Measurements from ENCODE around the gene RASGRP4.
"Not testable (repeated sequence)": the region's sequence is repeated elsewhere in the genome, so short reads cannot be mapped to it uniquely, and the experiment has no call there.

RASGRP4 gene

DNA sequence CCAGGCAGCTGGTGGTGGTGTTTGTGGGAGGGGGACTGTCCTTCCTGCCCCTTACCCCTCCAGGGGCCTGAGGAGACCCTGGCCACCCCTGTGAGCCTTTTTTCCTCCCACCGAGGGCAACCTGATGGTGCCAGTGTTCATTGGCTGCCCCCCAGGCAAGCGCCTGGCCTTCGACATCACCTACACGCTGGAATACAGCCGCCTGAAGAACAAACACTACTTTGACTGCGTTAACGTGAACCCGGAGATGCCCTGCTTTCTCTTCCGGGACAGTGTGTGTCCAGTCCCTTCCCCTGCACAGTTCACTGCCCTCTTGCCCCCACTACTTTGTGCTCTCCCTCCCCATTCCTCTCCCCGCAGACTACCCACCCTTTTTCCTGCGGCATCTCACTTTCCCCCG, 59.0 kb downstream of the RASGRP4 start:
- DNase-seq: no peak

GRCh38 chr19:38362946-38363688, 62.9 kb downstream of the RASGRP4 start:
- DNase-seq: not testable (repeated sequence)

- DNase-seq: peak; percentile 79
These were observed 63.7 kb downstream of the RASGRP4 start for GRCh38 chr19:38362076-38362945.

GRCh38 chr19:38361633-38362075, 64.4 kb downstream of the RASGRP4 start:
- peak; percentile 74 for DNase-seq

DNA sequence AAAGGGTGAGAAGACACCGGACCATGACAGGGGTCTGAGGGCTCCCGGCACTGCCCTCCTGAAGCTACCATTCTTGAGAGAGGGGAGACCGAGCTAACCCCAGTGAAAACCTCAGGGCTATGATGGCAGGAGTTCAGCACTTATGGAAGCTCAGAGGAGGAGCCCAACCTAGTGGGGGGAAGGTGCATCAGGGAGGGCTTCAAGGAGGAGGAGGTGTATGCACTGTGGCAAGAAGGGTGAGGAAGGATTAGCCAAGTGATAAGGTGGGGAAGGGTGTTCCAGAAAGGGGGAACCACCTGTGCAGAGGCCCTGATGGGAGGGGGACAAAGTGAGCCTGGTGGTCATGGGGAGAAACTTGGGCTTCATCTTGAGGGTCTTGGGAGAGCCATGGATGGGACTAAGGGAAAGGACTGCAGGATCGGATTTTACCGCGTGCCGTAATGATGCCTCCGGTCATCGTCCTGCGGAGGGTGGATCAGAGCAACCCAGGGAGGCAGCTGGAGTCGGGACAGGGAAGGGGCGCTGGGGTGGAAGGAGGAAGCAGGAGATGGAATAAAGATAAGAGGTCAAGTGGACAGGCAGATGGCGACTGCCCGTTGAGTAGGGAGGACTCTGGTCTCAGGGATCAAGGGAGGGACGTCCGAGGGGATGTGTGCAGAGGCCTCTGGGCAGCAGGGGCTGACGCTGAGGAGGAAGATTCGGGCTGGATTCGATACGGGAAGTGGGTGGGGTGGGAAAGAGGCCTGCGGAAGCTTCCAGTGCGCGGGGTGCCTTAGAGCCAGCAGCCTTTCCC, 65.0 kb downstream of the RASGRP4 start:
- DNase-seq: no peak

- no peak for DNase-seq
These were observed 65.7 kb downstream of the RASGRP4 start for GRCh38 chr19:38360351-38360750.

DNA sequence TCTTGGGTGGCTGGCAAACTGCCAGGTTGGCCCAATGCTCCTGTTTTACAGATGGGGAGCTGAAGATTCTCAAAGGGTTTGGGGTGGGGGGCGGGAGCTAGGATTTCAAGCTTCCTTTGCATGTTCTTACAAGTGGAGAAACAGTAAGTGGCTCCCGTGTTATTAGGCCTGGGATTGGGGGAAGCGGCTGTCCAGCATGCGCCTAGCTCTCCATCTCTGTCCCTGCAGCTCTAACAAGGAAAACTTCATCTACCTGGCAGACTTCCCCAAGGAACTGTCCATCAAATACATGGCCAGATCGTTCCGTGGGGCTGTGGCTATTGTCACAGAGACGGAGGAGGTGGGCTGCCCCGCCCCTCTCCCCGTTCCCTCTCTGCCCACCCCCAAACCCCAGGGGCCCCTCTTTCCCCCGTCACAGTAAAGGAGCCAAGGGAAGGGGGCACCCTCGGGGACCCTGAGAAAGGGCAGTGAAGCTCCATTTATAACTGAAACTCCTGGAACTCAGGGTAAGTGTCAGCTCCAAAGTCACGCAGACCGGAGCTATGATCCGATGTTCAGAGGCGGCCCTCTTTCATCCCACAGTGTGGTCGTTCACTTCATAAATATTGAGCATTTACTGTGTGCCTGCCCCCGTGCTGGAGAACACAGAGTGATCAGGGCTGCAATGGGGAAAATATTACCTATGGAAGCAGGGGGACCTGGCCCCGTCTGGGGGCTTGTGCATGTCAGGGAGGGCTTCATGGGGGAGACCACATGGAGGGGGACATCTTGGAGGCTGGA, 66.6 kb downstream of the RASGRP4 start:
- no peak for DNase-seq
